HEK293 (cell line): ENCODE measurements around the gene PAF1.

ENCODE experiments used
- FEZF1 ChIP-seq: fragments of 450-650 bp; formaldehyde crosslinking; IDR thresholded peaks from 2 replicates; pipeline ENCODE4 v1.5.1; 2016; ENCODE audit warnings: missing biosample characterization, missing genetic modification characterization
- GLI4 ChIP-seq: fragments of 450-650 bp; formaldehyde crosslinking; IDR thresholded peaks from 2 replicates; pipeline ENCODE4 v1.5.1; 2016; ENCODE audit warnings: missing biosample characterization, missing genetic modification characterization
- KLF17 ChIP-seq: fragments of 450-650 bp; formaldehyde crosslinking; IDR thresholded peaks from 2 replicates; pipeline ENCODE4 v1.5.1; 2016; ENCODE audit warnings: missing biosample characterization, missing genetic modification characterization
- KLF9 ChIP-seq: fragments of 450-650 bp; formaldehyde crosslinking; IDR thresholded peaks from 2 replicates; pipeline ENCODE4 v1.5.1; 2016; ENCODE audit warnings: missing biosample characterization, missing genetic modification characterization, low read depth
- MZF1 ChIP-seq: fragments of 450-650 bp; formaldehyde crosslinking; IDR thresholded peaks from 2 replicates; pipeline ENCODE4 v1.5.1; 2017; ENCODE audit warnings: missing biosample characterization, missing genetic modification characterization, borderline replicate concordance
- SCRT2 ChIP-seq: fragments of 450-650 bp; formaldehyde crosslinking; IDR thresholded peaks from 2 replicates; pipeline ENCODE4 v1.5.1; 2016; ENCODE audit warnings: missing biosample characterization, missing genetic modification characterization
- SP7 ChIP-seq: fragments of 450-650 bp; formaldehyde crosslinking; IDR thresholded peaks from 2 replicates; pipeline ENCODE4 v1.5.1; 2016; ENCODE audit warnings: missing biosample characterization, missing genetic modification characterization
- YY2 ChIP-seq: fragments of 450-650 bp; formaldehyde crosslinking; IDR thresholded peaks from 2 replicates; pipeline ENCODE4 v1.5.1; 2016; ENCODE audit warnings: missing biosample characterization, missing genetic modification characterization
- ZBTB1 ChIP-seq: fragments of 450-650 bp; formaldehyde crosslinking; IDR thresholded peaks from 2 replicates; pipeline ENCODE4 v1.5.1; 2016; ENCODE audit warnings: missing biosample characterization, missing genetic modification characterization
- ZBTB21 ChIP-seq: fragments of 450-650 bp; formaldehyde crosslinking; IDR thresholded peaks from 2 replicates; pipeline ENCODE4 v1.5.1; 2017; ENCODE audit warnings: missing biosample characterization, missing genetic modification characterization
- ZBTB49 ChIP-seq: fragments of 450-650 bp; formaldehyde crosslinking; IDR thresholded peaks from 2 replicates; pipeline ENCODE4 v1.5.1; 2016; ENCODE audit warnings: missing biosample characterization, missing genetic modification characterization, low read depth
- ZEB2 ChIP-seq: fragments of 450-650 bp; formaldehyde crosslinking; IDR thresholded peaks from 2 replicates; pipeline ENCODE4 v1.5.1; 2016; ENCODE audit warnings: missing biosample characterization, missing genetic modification characterization
- ZNF155 ChIP-seq: fragments of 450-650 bp; formaldehyde crosslinking; IDR thresholded peaks from 2 replicates; pipeline ENCODE4 v1.5.1; 2016; ENCODE audit warnings: missing biosample characterization, missing genetic modification characterization
- ZNF174 ChIP-seq: fragments of 450-650 bp; formaldehyde crosslinking; IDR thresholded peaks from 2 replicates; pipeline ENCODE4 v1.5.0; 2017; ENCODE audit warnings: missing biosample characterization, mild to moderate bottlenecking, missing genetic modification characterization
- ZNF175 ChIP-seq: fragments of 450-650 bp; formaldehyde crosslinking; IDR thresholded peaks from 2 replicates; pipeline ENCODE4 v1.5.1; 2016; ENCODE audit warnings: missing biosample characterization, missing genetic modification characterization
- ZNF19 ChIP-seq: fragments of 450-650 bp; formaldehyde crosslinking; IDR thresholded peaks from 2 replicates; pipeline ENCODE4; 2016; ENCODE audit warnings: missing biosample characterization, missing genetic modification characterization, low read depth
- ZNF2 ChIP-seq: fragments of 450-650 bp; formaldehyde crosslinking; IDR thresholded peaks from 2 replicates; pipeline ENCODE4 v1.5.1; 2016; ENCODE audit warnings: missing biosample characterization, missing genetic modification characterization
- ZNF211 ChIP-seq: fragments of 450-650 bp; formaldehyde crosslinking; IDR thresholded peaks from 2 replicates; pipeline ENCODE4 v1.5.1; 2016; ENCODE audit warnings: low read depth, missing biosample characterization, missing genetic modification characterization
- ZNF24 ChIP-seq: fragments of 450-650 bp; formaldehyde crosslinking; IDR thresholded peaks from 2 replicates; pipeline ENCODE4 v1.5.1; 2016; ENCODE audit warnings: missing biosample characterization, missing genetic modification characterization
- ZNF292 ChIP-seq: fragments of 450-650 bp; formaldehyde crosslinking; IDR thresholded peaks from 2 replicates; pipeline ENCODE4 v1.5.1; 2016; ENCODE audit warnings: low read depth, missing biosample characterization, missing genetic modification characterization, borderline replicate concordance
- ZNF366 ChIP-seq: fragments of 450-650 bp; formaldehyde crosslinking; conservative IDR thresholded peaks from 2 replicates; pipeline ENCODE4 v1.5.1; 2016; ENCODE audit warnings: missing biosample characterization, missing genetic modification characterization
- ZNF530 ChIP-seq: fragments of 450-650 bp; formaldehyde crosslinking; IDR thresholded peaks from 2 replicates; pipeline ENCODE4 v1.5.1; 2016; ENCODE audit warnings: low read depth, missing biosample characterization, missing genetic modification characterization
- ZNF544 ChIP-seq: fragments of 450-650 bp; formaldehyde crosslinking; IDR thresholded peaks from 2 replicates; pipeline ENCODE4 v1.5.0; 2017; ENCODE audit warnings: missing biosample characterization, missing genetic modification characterization
- ZNF549 ChIP-seq: fragments of 450-650 bp; IDR thresholded peaks from 2 replicates; pipeline ENCODE4 v1.5.1; 2018; ENCODE audit warnings: missing biosample characterization, missing genetic modification characterization, mild to moderate bottlenecking, inconsistent platforms, moderate library complexity
- ZNF624 ChIP-seq: fragments of 450-650 bp; formaldehyde crosslinking; IDR thresholded peaks from 2 replicates; pipeline ENCODE4 v1.5.1; 2017; ENCODE audit warnings: missing biosample characterization, missing genetic modification characterization
- ZNF843 ChIP-seq: fragments of 450-650 bp; formaldehyde crosslinking; IDR thresholded peaks from 2 replicates; pipeline ENCODE4 v1.5.1; 2016; ENCODE audit warnings: missing biosample characterization, missing genetic modification characterization
- ZSCAN23 ChIP-seq: fragments of 450-650 bp; formaldehyde crosslinking; IDR thresholded peaks from 2 replicates; pipeline ENCODE4 v1.5.1; 2016; ENCODE audit warnings: missing biosample characterization, missing genetic modification characterization
- ZXDB ChIP-seq: fragments of 450-650 bp; formaldehyde crosslinking; IDR thresholded peaks from 2 replicates; pipeline ENCODE4 v1.5.1; 2016; ENCODE audit warnings: missing biosample characterization, missing genetic modification characterization
- TF ChIP-seq, protein P1 (sequence below): fragments of 450-650 bp; formaldehyde crosslinking; IDR thresholded peaks from 2 replicates; pipeline ENCODE4 v1.5.1; 2016; ENCODE audit warnings: missing biosample characterization, missing genetic modification characterization, low read depth
- TF ChIP-seq, protein P2 (sequence below): fragments of 450-650 bp; formaldehyde crosslinking; IDR thresholded peaks from 2 replicates; pipeline ENCODE4 v1.5.1; 2016; ENCODE audit warnings: missing biosample characterization, missing genetic modification characterization
- TF ChIP-seq, protein P3 (sequence below): fragments of 450-650 bp; formaldehyde crosslinking; optimal IDR thresholded peaks from 2 replicates; pipeline ENCODE3; 2016; ENCODE audit warnings: missing biosample characterization, mild to moderate bottlenecking, missing genetic modification characterization
- TF ChIP-seq, protein P4 (sequence below): fragments of 450-650 bp; formaldehyde crosslinking; IDR thresholded peaks from 2 replicates; pipeline ENCODE4 v1.5.1; 2016; ENCODE audit warnings: missing biosample characterization, missing genetic modification characterization

PAF1 gene

GRCh38 chr19:39341719-39342604, 48.9 kb downstream of the PAF1 start, which contains the start of gene SAMD4B (continued):
- TF ChIP-seq, protein P1, sequence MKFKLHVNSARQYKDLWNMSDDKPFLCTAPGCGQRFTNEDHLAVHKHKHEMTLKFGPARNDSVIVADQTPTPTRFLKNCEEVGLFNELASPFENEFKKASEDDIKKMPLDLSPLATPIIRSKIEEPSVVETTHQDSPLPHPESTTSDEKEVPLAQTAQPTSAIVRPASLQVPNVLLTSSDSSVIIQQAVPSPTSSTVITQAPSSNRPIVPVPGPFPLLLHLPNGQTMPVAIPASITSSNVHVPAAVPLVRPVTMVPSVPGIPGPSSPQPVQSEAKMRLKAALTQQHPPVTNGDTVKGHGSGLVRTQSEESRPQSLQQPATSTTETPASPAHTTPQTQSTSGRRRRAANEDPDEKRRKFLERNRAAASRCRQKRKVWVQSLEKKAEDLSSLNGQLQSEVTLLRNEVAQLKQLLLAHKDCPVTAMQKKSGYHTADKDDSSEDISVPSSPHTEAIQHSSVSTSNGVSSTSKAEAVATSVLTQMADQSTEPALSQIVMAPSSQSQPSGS (tag by site-specific recombination) = no peak
- TF ChIP-seq KLF9 (tag by site-specific recombination) = peak; percentile 97
- no peak for TF ChIP-seq ZNF292
- peak; percentile 95 for TF ChIP-seq ZNF24 (tag by site-specific recombination)
- no peak for TF ChIP-seq ZNF174 (tag by site-specific recombination)
- no peak; the same call in 1 of the 2 replicates for TF ChIP-seq GLI4
- no peak for TF ChIP-seq FEZF1 (tag by site-specific recombination)
- peak; percentile 97 for TF ChIP-seq KLF17
- TF ChIP-seq ZNF544 (tag by site-specific recombination) = no peak
- no peak; the same call in 1 of the 2 replicates for TF ChIP-seq ZBTB21 (tag by site-specific recombination)
- TF ChIP-seq YY2 (tag by site-specific recombination) = peak; percentile 69; the same call in 1 of the 2 replicates
- no peak for TF ChIP-seq ZNF530 (tag by site-specific recombination)
- peak; percentile 91 for TF ChIP-seq ZSCAN23 (tag by site-specific recombination)
- TF ChIP-seq ZBTB1 (tag by site-specific recombination) = no peak; the same call in 1 of the 2 replicates
- TF ChIP-seq, protein P2, sequence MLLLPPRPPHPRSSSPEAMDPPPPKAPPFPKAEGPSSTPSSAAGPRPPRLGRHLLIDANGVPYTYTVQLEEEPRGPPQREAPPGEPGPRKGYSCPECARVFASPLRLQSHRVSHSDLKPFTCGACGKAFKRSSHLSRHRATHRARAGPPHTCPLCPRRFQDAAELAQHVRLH (tag by site-specific recombination) = peak; percentile 80
- peak; percentile 90; the same call in 1 of the 2 replicates for TF ChIP-seq MZF1 (tag by site-specific recombination)
- TF ChIP-seq ZNF549 = no peak
- peak; percentile 96 for TF ChIP-seq SP7
- TF ChIP-seq, protein P3, sequence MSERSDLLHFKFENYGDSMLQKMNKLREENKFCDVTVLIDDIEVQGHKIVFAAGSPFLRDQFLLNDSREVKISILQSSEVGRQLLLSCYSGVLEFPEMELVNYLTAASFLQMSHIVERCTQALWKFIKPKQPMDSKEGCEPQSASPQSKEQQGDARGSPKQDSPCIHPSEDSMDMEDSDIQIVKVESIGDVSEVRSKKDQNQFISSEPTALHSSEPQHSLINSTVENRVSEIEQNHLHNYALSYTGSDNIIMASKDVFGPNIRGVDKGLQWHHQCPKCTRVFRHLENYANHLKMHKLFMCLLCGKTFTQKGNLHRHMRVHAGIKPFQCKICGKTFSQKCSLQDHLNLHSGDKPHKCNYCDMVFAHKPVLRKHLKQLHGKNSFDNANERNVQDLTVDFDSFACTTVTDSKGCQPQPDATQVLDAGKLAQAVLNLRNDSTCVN (tag by site-specific recombination) = peak; percentile 76
- peak; percentile 84 for TF ChIP-seq ZNF843 (tag by site-specific recombination)
- no peak for TF ChIP-seq ZNF624 (tag by site-specific recombination)
- TF ChIP-seq SCRT2 = peak; percentile 70; the same call in 1 of the 2 replicates
- TF ChIP-seq ZNF2 (tag by site-specific recombination) = peak; percentile 98
- peak; percentile 57 for TF ChIP-seq ZNF366 (tag by site-specific recombination)
- peak; percentile 87 for TF ChIP-seq ZEB2 (tag by site-specific recombination)
- peak; percentile 98 for TF ChIP-seq ZXDB
- TF ChIP-seq, protein P4, sequence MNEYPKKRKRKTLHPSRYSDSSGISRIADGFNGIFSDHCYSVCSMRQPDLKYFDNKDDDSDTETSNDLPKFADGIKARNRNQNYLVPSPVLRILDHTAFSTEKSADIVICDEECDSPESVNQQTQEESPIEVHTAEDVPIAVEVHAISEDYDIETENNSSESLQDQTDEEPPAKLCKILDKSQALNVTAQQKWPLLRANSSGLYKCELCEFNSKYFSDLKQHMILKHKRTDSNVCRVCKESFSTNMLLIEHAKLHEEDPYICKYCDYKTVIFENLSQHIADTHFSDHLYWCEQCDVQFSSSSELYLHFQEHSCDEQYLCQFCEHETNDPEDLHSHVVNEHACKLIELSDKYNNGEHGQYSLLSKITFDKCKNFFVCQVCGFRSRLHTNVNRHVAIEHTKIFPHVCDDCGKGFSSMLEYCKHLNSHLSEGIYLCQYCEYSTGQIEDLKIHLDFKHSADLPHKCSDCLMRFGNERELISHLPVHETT = peak; percentile 94
- no peak for TF ChIP-seq ZNF155 (tag by site-specific recombination)
- no peak for TF ChIP-seq ZNF175 (tag by site-specific recombination)
- no peak for TF ChIP-seq ZBTB49
- no peak for TF ChIP-seq ZNF211 (tag by site-specific recombination)
- no peak for TF ChIP-seq ZNF19 (tag by site-specific recombination)
